GM12878 (cell line): Measurements from ENCODE around the gene DNAJB11. TPM values are rescaled to one million over a fixed set of nuclear protein-coding genes. Genes with fewer than 3 reads are reported as not detected.

Source experiments
- ATAC-seq: fragments of 200-7000 bp; cut with Tn5 transposase; 3 replicates; pipeline ENCODE4 v1.9.1; 2020; ENCODE audit warnings: mild to moderate bottlenecking, moderate library complexity
- BruUV-seq: library from RNA; stranded (reverse); fragments of 400-500 nt; replicated peaks from 2 replicates; lab custom pipeline; 2021; lab: Mats Ljungman, UMichigan
- CTCF ChIA-PET: fragments of 300-600 bp; sonication (Branson Sonifier 250); formaldehyde crosslinking; extraction: SDS; loops from one replicate; lab custom pipeline; 2021; ENCODE audit warnings: inconsistent platforms; lab: Yijun Ruan, JAX
- POLR2A ChIA-PET: fragments of 350-600 bp; formaldehyde crosslinking; extraction: SDS; loops from one replicate; lab custom pipeline; 2021; ENCODE audit warnings: inconsistent platforms; lab: Charles Lee
- RAD21 ChIA-PET: fragments of 300-600 bp; sonication (Branson Sonifier 250); formaldehyde crosslinking; loops from one replicate; lab custom pipeline; 2023; ENCODE audit warnings: antibody characterized with exemption; ENCODE audit not compliant: unreplicated experiment; lab: Charles Lee
- SMC1A ChIA-PET: fragments of 300-600 bp; sonication (Branson Sonifier 250); formaldehyde crosslinking; loops from one replicate; lab custom pipeline; 2023; ENCODE audit not compliant: unreplicated experiment, uncharacterized antibody; lab: Charles Lee
- DNase-seq: peaks from one replicate; pipeline ENCODE4 v3.0.0-alpha.2; 2011; ENCODE audit warnings: low read depth, low spot score
- FAIRE-seq: peaks from 3 replicates; lab custom pipeline; 2011; peaks lifted over from hg19 to GRCh38; lab: Jason Lieb, UNC
- H2AFZ ChIP-seq: 2 replicates; pipeline ENCODE4 v1.6.0; 2011; ENCODE audit warnings: low read depth, low read length, control low read depth; ENCODE audit not compliant: control insufficient read depth
- H3K27ac ChIP-seq: 2 replicates; pipeline ENCODE4 v1.5.1; 2011; ENCODE audit warnings: control low read depth; ENCODE audit not compliant: control insufficient read depth, insufficient read depth
- H3K27me3 ChIP-seq, 2 experiments: replicated peaks in 1 of 2; 2 replicates each; pipeline versions ENCODE4 v1.6.0 to v1.6.1; 2011; ENCODE audit warnings: low read length in 1 of 2; ENCODE audit not compliant: control insufficient read depth in 2 of 2, insufficient read depth in 2 of 2
- H3K36me3 ChIP-seq, 2 experiments: 2 replicates each; pipeline ENCODE4 v1.5.1; 2011; ENCODE audit warnings: low read length in 1 of 2; ENCODE audit not compliant: control insufficient read depth in 2 of 2, insufficient read depth in 2 of 2
- H3K4me1 ChIP-seq: 2 replicates; pipeline ENCODE4 v1.6.1; 2011; ENCODE audit warnings: mild to moderate bottlenecking, low read length, moderate library complexity, mixed read lengths; ENCODE audit not compliant: control insufficient read depth, insufficient read depth
- H3K4me2 ChIP-seq: 2 replicates; pipeline ENCODE4 v1.6.0; 2011; ENCODE audit warnings: control low read depth; ENCODE audit not compliant: control insufficient read depth, insufficient read depth
- H3K4me3 ChIP-seq: fragments of 200-600 bp; sonication (generic); 2 replicates; pipeline ENCODE4 v1.5.1; 2016
- H3K79me2 ChIP-seq: 2 replicates; pipeline ENCODE4 v1.6.0; 2011; ENCODE audit warnings: low read length; ENCODE audit not compliant: control insufficient read depth, insufficient read depth
- H3K9ac ChIP-seq: 2 replicates; pipeline ENCODE4 v1.8.0; 2011; ENCODE audit warnings: low read length, control low read depth, mixed read lengths; ENCODE audit not compliant: control insufficient read depth, insufficient read depth
- H3K9me3 ChIP-seq: replicated peaks from 3 replicates; pipeline ENCODE4 v1.5.1; 2011; ENCODE audit warnings: mild to moderate bottlenecking, low read length; ENCODE audit not compliant: control insufficient read depth, insufficient read depth
- H4K20me1 ChIP-seq: 2 replicates; pipeline ENCODE4 v1.6.0; 2011; ENCODE audit not compliant: control insufficient read depth, insufficient read depth
- BRCA1 ChIP-seq: IDR thresholded peaks from 2 replicates; pipeline ENCODE4 v1.6.1; 2011; ENCODE audit warnings: low read depth, low read length, improper control_type of control experiment
- IKZF2 ChIP-seq, 2 experiments: fragments of 450-650 bp; IDR thresholded peaks; 2 replicates each; pipeline ENCODE4 v1.6.1; 2017; ENCODE audit warnings: mild to moderate bottlenecking in 2 of 2, moderate library complexity in 2 of 2
- IRF4 ChIP-seq: IDR thresholded peaks from 2 replicates; pipeline ENCODE4 v1.6.1; 2011; ENCODE audit warnings: low read depth, low read length
- NFIC ChIP-seq: IDR thresholded peaks from 2 replicates; pipeline ENCODE4 v1.6.1; 2012; ENCODE audit warnings: low read depth, mild to moderate bottlenecking, inconsistent platforms, low read length, moderate library complexity
- POU2F2 ChIP-seq: IDR thresholded peaks from 3 replicates; pipeline ENCODE4 v1.6.1; 2011; ENCODE audit warnings: low read depth, mild to moderate bottlenecking, low read length, borderline replicate concordance
- PRDM15 ChIP-seq: fragments of 450-650 bp; formaldehyde crosslinking; IDR thresholded peaks from 2 replicates; pipeline ENCODE4 v1.4.0; 2020; ENCODE audit warnings: mild to moderate bottlenecking, moderate library complexity
- RB1 ChIP-seq: fragments of 450-650 bp; formaldehyde crosslinking; IDR thresholded peaks from 2 replicates; pipeline ENCODE4 v1.6.1; 2017; ENCODE audit warnings: mild to moderate bottlenecking, borderline replicate concordance
- TCF3 ChIP-seq: IDR thresholded peaks from 2 replicates; pipeline ENCODE4 v1.6.1; 2012; ENCODE audit warnings: low read depth, mild to moderate bottlenecking, low read length, borderline replicate concordance; ENCODE audit not compliant: insufficient read depth
- WGBS: methylation state at CpG from one replicate; pipeline ENCODE4 v1.1.6; 2016; ENCODE audit warnings: low lambda C conversion rate; ENCODE audit not compliant: insufficient replicate concordance, insufficient coverage; ENCODE audit errors: missing lambda C conversion rate; 5-methylcytosine and 5-hydroxymethylcytosine counted together
- in situ Hi-C: fragments of 300-500 bp; cut with MboI; formaldehyde crosslinking; loops from 9 replicates; pipeline ENCODE4 v1.14.3; 2018; ENCODE audit warnings: mixed read lengths
- intact Hi-C: fragments of 100-400 bp; cut with micrococcal nuclease; formaldehyde crosslinking; loops from one replicate; pipeline ENCODE4 v1.14.2; 2022; ENCODE audit not compliant: unreplicated experiment
- polyA plus RNA-seq, 11 experiments: library from polyadenylated mRNA; depleted of rRNA in 4 of 11; unstranded in 6 of 11; stranded (reverse) in 5 of 11; fragments of >200 nt; fragmentation: Nextera tagmentation in 4 of 11; fragmentation: Illumina TruSeq in 1 of 11; extraction: Ambion mirVana in 4 of 11; extraction: Trizol in 1 of 11; gene quantifications; 1 replicate in 1 of 11; 2 replicates in 10 of 11; pipeline versions ENCODE4 v1.2.1 to v1.2.3, GENCODE V29; 2011 to 2016; ENCODE audit warnings: inconsistent platforms in 2 of 11, missing spikeins in 2 of 11, low read depth in 1 of 11
- total RNA-seq, 4 experiments: library from RNA; depleted of rRNA in 3 of 4; stranded (reverse); fragments of >200 nt in 3 of 4; fragmentation: Illumina TruSeq in 1 of 4; extraction: Trizol in 1 of 4; gene quantifications; 2 replicates each; pipeline versions ENCODE4 v1.2.1 to v1.2.3, GENCODE V29; 2013 to 2021

Gene DNAJB11
- total and polyA plus RNA-seq, 10 of the 15 experiments (the other 5 are each of a cell fraction or from before 2014, with no cell fraction given) = 16.2 to 135 (median 57.8) TPM

- FAIRE-seq = no peak
- TF ChIP-seq RB1 = no peak
- no peak for TF ChIP-seq BRCA1
- TF ChIP-seq PRDM15 (CRISPR knock-in tag) = no peak
- TF ChIP-seq IKZF2 (IDR thresholded peaks at IDR 0.05) = no peak
- TF ChIP-seq TCF3 = no peak
- no peak for TF ChIP-seq IRF4
- no peak for TF ChIP-seq NFIC
- no peak for TF ChIP-seq POU2F2
- no TSS peak for BruUV-seq
- in situ Hi-C loops (no loop called here), intact Hi-C loops (no loop called here)
- Histone ChIP-seq H3K27me3 (peaks cover 0 to 2% of the 10 kb centered on the region in 2 experiments; a peak in 1 of 4 replicates), H3K4me1 (no peaks in the 10 kb centered on the region), H3K9ac (no peak overlapping the region), H3K4me2 (no peak overlapping the region), H4K20me1 (no peaks in the 10 kb centered on the region), H3K4me3 (no peak overlapping the region), H3K27ac (no peak overlapping the region), H3K36me3 (no peaks in the 10 kb centered on the region), H2AFZ (no peak overlapping the region), H3K79me2 (no peaks in the 10 kb centered on the region), H3K9me3 (no peaks in the 10 kb centered on the region)
- ChIA-PET SMC1A (interaction anchor here (0.5 to 0.9 kb wide), 2 partner anchors 11 to 12 kb away, joined by 3 read pairs; no protein-coding TSS in a partner anchor), POLR2A (no interaction called here), CTCF (interaction anchor here (1.0 to 1.6 kb wide), 3 partner anchors 18 to 24 kb away, joined by 5 to 11 read pairs (median 5); no protein-coding TSS in a partner anchor), RAD21 (interaction anchor here (1.1 to 1.5 kb wide), 2 partner anchors 57 to 225 kb away, joined by 5 to 6 read pairs; no protein-coding TSS in a partner anchor)
- DNase-seq = no peak
- WGBS = 59% methylated on average over 17 of the region's 17 CpGs
- ATAC-seq = no peak
Observed at GRCh38 chr3:186596568-186597287, 26.2 kb downstream of the DNAJB11 start.
